IPS DF 4.7 (cell line): ENCODE data around the gene GLIS1.

Source experiments
- DNase-seq: peaks from one replicate; pipeline ENCODE4 v3.0.0-alpha.2; 2013; ENCODE audit warnings: low spot score; ENCODE audit errors: extremely low read depth

The GLIS1 gene

DNA sequence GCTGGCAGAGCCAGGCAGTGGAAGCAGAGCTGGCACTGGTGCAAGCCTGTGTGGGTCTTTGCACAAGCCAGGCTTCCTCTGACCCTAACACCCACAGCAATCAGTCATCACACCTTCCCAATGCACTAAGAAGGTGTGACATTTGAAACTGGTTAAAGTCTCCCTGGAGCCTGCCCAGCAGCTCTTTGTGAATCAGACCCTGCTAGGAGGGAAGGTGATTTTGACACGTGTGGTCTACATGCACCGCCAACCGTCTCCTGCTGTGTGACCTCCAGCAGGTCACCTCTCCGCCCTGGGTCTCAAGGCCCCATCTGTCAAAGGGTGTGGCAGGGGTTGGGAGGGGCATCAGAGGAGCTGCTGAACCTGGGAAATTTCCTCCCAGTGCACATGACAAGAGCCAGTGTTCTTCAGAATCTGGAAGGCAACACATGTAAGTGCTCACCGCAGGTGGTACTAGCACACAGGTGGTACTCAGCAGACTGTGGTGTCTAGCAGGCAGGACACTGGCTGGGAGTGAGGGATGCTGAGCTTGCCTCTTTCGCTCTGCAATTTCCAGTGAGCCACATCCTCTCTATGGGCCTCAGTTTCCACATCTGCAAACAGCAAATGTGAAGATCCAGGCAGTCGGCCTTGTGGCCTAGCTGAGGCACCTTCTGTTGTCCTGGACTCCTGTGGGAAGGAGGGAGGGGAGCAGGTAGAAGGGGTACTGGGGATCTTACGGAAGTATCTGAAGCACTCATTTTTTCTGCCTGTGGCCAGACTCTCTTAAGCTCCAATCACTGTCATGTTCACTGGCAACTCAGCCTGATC, 156.5 kb downstream of the GLIS1 start:
- DNase-seq = no peak

DNA sequence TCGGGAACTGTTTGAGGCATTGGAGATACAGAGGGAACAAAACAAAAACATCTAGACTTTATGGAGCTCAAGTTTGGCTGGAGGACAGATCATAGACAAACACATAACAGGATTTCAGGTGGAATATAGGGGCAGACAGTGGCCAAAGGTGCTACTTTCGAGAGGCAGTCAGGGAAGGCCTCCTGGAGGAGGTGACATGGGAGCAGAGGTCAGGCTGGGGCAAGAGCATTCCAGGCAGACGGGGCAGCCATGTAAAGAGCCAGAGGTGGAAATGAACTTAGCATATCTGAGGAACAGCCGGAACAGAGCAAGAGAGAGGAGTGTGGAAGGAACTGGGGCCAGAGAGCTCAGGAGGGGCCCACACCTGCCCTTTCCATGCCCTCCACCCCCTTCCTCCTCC, 157.5 kb downstream of the GLIS1 start:
- no peak for DNase-seq

DNA sequence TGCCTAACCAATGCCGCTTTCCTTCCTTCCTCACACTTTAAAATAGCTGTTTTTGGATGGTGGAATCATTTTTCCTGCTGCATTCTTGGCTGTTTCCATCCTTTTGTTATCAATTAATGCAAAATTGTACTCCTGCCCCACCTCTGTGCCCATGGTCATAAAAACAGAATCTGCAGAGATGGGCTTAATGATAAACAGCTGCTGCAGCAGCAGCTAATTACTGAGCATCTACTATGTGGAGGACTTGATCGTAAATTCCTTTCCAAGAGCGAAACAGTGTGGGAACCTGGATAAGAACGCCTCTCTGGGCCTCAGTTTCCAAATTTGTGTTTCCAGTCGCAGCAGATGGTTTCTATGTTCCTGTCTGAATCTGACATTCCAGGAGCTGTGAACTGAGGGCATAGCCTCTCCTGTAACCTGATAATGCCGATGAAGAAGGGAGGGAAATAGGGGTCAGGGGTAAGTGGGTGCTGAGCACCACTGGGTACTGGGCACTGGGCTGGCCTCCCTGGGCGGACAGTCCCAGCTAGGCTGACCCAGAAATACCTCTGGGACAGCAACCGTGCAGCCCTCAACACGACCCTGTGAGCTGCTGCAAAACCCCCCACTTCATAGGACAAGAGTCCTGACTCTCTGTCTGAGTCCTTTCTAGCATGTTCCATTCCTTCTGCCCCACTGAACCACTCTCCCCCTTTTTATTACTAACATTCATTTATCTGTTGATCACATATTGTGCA, 158.1 kb downstream of the GLIS1 start:
- no peak for DNase-seq

DNA sequence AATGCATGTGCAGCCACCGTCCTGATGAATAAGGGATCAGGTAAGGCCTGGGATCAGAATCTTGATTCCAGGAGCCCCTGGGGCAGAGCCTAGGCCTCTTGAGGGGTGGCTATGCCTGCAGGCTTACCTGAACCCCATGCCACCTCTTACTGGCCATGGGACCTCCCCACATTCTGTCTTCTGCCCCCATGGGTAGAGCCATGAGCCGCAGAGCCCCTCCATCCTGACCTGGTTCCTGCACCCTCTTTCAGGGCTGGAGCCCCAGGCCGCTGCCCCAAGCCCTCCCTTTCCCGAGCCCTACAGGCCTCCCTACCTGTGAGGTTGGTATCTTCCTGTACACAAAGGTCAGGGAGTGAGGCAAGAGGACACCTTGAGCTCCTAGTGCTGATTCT, 159.0 kb downstream of the GLIS1 start:
- no peak for DNase-seq

DNA sequence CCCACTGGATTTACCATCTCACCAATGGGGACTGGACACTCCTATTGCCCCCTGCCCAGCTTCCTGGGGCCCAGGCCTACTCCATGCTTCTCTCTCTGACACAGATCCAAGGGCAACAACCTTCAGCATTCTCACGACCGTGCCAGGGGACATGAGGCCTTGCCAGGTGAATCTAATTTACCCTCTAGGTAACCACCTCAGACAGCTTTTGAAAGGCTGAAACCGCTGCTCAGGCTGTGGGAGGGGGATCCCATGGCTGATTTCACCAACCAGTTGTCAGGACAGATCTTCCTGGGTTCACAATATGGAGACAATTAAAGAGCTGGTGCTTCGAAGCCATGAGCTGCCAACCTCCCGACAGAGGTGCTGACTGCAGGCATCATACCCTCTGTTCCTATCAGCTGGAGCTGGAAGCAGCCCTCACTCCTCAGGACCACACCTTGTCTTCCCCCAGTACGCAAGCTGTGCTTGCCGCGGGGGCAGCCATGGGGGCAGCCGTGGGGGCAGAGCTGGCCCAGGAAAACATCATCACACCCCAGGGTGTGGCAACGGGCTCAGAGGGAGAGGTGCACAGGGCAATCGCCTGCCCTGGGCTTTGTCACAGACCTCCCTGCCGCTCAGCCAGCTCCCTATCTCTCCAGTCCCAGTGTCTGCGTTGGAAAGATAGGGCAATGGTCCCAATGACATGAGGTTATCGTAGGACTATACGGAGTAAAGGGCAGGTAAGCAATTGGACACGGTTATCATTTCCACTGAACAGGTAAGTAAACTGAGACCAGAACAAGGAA, 159.5 kb downstream of the GLIS1 start:
- no peak for DNase-seq

DNA sequence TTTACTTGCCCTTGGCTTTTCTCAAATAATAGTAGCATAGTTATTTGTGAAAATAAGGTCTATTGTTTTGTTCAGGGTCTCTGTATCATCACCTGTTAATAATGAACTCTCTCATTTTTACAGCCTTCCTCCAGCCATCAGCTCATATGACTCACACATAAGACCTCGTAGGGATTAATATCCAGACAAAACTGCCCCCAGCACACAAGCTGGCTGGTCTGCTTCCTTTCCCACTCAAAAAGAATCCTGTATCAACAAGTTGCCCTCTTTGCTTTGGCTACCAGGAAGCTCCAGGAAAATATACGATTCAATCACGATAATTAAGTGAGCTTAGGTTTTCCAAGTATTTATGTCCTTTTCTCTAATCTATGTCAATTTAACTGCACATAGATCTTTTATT, 160.6 kb downstream of the GLIS1 start:
- no peak for DNase-seq

DNA sequence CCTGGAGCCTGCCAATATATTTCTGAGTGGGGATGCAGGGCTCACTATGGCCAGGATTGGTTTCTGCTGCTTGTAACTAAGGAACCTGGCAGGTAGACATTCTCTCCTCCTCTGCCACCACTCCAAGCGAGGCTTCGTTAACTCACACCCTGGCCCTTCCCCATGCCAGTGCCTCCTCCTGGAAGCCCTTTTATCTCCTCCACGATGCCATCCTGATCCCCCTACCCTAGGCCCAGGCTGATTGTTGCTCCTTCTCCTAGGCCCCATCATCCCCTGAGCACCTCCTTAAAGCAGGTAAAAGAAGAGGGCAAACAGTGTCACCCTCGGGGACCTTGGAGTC, 161.2 kb downstream of the GLIS1 start:
- no peak for DNase-seq

DNA sequence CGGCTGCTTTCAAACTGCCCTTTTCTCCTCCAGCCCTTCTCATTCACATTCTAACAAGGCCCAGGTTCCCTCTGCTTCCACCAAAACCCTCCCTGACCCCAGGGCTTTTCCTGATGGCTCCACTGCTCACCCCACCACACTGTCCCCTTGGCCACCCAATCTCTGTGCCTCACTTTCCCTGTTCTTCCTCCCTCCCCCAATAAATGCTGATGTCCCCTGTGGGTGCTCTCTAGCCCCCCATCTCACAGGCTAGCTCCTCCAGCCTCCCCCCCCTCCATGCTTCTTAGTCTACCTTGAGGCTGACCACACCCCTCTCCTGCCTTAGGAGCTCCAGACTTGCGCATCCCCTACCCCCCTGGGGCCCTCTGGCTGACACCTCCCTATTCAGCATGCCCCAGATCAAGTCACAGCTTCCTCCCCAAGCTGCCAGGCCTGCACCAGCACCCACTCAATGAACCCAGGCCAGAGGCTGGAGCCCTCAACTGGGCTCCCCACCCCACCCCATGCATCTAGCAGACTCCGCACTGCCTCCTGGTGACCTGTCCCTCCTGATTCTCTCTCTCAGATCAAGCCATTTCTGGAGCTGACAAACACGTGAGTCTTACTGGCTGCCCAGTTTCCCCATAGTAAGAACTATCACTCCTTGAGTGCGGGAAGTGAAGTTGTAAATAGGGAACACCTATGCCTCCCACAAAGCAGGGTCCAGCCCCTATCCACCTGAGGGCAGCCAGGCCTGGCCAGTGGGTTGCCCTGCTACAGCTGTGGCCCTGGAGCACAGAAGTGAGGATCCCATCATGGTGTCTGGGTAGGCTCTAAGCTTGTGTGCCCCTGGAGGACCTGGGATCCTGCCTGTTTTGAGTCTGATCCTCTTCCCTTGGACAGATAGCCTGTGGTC, 161.9 kb downstream of the GLIS1 start:
- DNase-seq = no peak

DNA sequence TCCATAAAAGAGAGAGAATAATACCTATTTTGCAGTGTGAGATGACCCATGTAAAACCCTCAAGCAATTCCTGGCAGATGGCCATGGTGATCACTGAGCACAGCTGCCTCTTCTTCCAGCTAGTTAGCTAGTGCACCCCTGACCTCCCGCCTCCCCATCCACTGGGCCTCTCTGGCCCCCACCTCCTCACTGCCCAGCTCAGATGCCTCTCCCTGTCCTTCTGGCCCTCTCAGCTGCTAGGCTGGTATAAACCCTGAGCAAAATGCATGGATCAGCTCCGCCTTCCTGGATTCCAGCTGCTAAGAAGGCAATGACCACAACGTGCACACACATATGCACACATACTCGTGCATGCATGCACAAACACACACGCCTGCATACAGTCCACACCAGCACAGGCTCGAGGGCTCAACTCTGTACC, 162.6 kb downstream of the GLIS1 start:
- no peak for DNase-seq

DNA sequence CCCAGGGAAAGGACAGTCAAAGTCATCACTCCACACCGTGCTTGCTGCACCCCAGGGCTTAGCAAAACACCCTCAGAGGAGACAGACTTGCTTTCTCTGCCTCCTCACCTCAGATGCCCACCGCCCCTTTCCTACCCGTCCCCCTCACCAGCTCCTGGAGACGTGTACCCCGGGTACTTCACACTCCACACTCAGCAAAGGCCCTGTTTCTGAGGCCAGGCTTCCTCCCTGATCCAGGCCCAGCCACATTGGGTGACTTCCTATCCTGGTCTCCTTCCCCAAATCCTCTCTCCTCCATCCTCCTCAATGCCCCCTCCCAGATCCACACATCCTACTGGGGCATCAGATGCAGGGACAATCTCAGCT, 163.0 kb downstream of the GLIS1 start:
- no peak for DNase-seq

DNA sequence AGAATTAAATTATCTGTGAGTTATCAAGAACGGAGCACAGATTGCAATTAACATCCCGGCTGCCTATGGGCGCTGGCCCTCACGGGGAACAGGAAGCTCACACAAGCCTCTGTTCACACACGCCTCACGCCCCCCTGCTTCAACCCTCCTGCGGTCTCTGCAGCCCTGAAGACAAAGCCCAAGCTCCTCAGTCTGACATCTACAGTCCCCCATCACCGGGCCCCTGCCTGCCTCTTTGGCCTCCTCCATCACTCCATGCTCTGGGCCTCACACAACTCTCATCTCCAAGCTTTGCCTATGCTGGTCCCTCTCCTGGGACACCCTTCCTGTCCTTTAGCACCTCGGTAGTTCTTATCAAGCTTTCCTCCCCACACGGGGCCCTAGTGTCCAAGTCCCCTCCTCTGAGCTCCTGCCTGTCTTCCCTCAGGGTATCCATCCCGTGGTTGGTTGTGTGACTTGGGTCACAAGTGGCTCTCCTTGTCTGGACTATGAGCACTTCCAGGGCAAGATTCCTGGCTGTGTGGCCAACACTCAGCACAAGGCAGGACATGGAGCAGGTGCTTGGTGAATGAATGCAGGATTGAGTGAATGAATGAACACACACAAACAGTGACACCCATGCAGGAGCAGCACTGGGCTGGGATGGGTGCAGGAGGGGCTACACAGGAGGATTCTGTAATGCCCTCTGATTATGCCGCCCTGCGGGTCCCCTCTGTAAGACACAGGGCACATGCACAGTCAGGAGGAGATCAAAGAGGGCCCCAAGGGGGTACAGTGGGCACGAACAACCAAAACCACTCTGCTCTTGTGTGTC, 163.6 kb downstream of the GLIS1 start:
- no peak for DNase-seq

DNA sequence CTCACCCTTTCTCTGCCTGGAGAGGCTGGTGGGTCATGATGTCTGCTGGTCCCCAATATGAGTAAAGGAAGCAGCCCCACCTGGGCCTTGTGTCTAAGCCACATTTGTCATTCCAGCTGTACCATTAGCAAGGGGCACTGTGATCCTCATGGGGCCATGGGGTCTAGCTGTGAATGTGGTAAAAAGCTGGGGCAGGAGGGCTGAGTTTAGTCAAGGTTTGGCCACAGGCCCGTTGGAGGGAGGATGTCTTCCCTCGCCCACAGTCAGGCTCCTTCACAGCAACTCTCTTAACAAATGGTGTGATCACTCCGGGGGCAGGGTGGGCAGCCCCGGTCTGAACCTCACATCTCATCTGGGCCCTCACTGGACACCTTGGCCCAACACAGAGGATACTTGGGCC, 164.3 kb downstream of the GLIS1 start:
- no peak for DNase-seq

DNA sequence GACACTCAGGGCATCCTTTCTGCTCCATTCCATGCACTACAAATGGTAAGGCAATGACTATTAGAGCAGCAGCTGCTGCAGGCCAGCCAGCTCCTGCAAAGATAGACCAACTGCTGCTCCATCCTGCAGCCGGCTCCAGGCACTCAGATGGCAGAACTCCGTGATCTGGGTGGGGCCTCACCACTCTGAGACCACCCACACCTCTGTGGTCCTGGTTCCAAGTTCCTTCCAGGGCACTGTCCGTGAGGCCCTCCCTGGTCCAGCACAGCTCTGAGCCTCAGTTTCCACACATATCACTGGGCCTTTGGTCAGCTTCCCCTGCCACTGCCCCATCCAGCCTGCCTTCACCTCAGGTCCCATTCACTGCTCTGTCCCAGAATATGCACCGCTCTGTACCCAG, 165.0 kb downstream of the GLIS1 start:
- DNase-seq = no peak

DNA sequence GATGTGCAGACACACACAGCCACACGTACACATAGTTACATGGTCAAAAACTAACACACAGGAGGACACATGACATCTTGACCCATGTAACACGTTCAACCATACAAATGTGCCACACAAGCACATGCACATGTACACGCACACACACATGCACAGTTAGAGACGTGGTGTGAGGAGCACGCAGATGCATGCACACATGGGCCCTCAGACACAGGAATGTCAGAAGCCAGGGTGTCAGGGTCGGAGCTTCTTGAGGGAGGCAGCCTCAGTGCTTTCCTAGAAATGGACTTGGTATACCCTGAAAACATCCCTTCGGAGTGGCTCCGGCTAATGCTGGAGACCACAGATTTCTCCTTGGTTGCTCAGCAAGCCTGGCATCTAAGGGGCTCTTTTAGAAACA, 165.4 kb downstream of the GLIS1 start:
- DNase-seq = no peak

DNA sequence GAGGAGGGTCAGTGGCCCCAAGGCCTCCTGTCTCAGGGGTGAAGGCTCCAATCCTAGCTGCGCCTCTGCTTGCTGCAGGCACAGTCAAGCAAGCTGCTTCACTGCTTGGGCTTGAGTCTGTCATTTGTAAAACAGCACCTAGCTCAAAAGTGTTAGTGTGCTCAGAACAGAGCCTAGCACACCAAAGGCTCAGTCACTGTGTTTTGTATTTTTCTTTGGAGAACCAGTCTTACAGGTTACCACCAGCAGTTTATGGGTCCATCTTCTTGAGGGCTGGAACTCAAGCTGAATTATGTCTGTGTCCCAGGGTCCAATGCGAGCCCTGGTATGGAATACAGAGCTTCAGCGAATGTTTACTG, 166.2 kb downstream of the GLIS1 start:
- DNase-seq = no peak

DNA sequence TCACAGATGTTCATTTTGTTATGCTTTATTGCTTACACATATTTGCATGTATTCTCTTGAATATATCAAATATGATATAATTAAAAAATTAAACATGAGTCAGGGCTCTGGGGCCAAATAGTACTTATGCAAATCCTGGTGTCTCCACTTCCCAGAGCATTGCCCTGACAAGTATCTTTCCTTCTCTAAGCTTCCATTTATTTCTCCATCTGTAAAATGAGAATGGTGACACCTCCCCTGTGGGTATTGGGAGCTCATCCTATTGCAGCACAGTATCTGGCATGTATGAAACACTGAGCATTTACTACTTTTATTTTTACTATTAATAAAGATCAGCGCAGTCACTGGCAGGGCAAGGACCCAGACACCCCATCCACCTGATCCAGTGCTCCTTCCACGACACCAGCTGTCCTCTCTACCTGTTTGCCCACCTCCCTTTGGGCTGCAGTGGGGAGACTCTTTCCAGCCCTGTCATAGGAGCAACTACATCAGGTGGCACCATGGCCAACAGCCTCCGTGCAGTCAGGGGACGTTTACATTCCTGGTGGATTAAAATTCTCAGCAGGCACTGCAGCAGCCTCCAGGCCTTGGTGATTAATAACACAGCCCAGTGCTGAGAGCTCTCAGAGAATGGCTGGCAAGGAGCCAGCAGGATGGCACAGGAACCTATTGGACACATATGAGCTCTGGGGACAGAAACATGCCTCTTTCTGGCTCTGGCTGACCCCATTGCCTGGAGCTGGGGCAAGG, 166.7 kb downstream of the GLIS1 start:
- DNase-seq = no peak

DNA sequence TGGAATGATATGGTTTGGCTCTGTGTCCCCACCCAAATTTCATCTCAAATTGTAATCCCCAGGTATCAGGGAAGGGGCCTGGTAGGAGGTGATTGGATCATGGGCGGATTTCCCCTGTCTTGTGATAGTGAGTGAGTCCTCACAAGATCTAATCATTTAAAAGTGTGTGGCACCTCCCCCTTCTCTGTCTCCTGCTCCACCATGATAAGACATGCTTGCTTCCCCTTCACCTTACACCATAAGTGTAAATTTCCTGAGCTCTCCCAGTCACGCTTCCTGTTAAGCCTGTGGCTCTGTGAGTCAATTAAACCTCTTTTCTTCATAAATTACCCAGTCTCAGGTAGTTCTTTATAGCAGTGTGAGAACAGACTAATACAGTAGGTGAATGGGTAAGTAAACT, 170.4 kb downstream of the GLIS1 start:
- DNase-seq = no peak

DNA sequence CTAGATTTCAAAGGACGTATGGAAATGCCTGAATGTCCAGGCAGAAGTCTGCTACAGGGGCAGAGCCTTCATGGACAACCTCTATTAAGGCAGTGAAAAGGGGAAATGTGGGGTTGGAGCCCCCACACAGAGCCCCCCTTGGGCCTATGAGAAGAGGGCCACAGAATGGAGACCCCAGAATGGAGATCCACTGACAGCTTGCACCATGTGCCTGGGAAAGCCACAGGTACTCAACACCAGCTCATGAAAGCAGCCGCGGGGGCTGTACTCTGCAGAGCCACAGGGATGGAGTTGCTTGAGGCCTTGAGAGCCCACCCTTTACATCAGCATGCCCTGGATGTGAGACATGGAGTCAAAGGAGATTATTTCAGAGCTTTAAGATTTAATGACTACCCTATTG, 171.1 kb downstream of the GLIS1 start:
- DNase-seq = no peak

DNA sequence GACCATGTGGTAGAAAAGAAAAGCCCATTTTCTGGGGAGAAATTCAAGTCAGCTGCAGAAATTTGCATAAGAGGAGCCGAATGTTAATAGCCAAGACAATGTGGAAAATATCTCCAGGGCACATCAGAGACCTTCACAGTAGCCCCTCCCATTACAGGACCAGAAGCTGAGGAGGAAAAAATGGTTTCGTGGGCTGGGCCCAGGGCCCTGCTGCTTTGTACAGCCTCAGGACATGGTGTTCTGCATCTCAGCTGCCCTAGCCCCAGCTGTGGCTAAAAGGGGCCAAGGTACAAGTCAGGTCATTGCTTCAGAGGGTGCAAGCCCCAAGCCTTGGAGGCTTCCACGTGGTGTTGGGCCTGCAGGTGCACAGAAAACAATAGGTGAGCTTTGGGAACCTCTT, 171.5 kb downstream of the GLIS1 start:
- no peak for DNase-seq

DNA sequence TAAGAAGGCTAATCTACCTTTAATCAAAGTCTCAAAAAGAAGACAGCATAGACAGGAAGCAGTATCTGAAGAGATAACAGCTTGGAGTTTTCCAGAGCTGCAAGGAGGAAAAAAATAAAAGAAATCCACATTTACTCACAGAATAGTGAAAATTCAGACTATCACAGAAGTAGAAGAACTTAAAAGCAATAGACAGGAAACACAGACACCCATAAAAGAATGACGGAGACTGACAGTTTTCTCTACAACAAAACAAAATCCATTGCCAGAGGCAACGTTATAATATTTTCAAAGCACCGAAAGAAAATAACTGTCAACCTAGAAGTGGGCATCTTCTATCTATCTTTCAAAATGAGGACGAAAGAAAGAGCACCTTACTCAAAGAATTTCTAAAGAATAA, 175.4 kb downstream of the GLIS1 start:
- DNase-seq = no peak
